H1 (cell line): ENCODE measurements around the gene TFB1M. TPM values are rescaled to one million over a fixed set of nuclear protein-coding genes. Genes with fewer than 3 reads are reported as not detected.

Experiments
- CTCF ChIA-PET: fragments of 300-600 bp; sonication (Branson Sonifier 250); formaldehyde crosslinking; loops from one replicate; lab custom pipeline; 2021; ENCODE audit not compliant: partially characterized antibody; lab: Charles Lee
- POLR2A ChIA-PET: fragments of 300-600 bp; sonication (Branson Sonifier 250); formaldehyde crosslinking; loops from one replicate; lab custom pipeline; 2021; ENCODE audit warnings: inconsistent platforms; ENCODE audit not compliant: partially characterized antibody; lab: Charles Lee
- DNase-seq, 2 experiments: peaks; one replicate each; pipeline versions ENCODE4 v3.0.0 to v3.0.0-alpha.2; 2010 to 2022; ENCODE audit warnings: low spot score in 2 of 2, low read depth in 1 of 2, mixed read lengths in 1 of 2
- FAIRE-seq: peaks from 2 replicates; lab custom pipeline; 2011; peaks lifted over from hg19 to GRCh38; lab: Jason Lieb, UNC
- H2AFZ ChIP-seq: 2 replicates; pipeline ENCODE4 v1.8.1; 2012; ENCODE audit warnings: low read length, inconsistent platforms
- H2AK5ac ChIP-seq: 2 replicates; pipeline ENCODE4 v1.6.1; 2013; ENCODE audit warnings: low read depth, low read length
- H2BK120ac ChIP-seq: replicated peaks from 2 replicates; pipeline ENCODE3; 2013; ENCODE audit warnings: low read depth, low read length, inconsistent platforms
- H2BK12ac ChIP-seq: 2 replicates; pipeline ENCODE4 v1.6.1; 2013; ENCODE audit warnings: low read depth, low read length
- H2BK15ac ChIP-seq: 2 replicates; pipeline ENCODE4 v1.6.1; 2013; ENCODE audit warnings: low read length
- H2BK20ac ChIP-seq: 2 replicates; pipeline ENCODE4 v1.6.1; 2013; ENCODE audit warnings: low read length
- H2BK5ac ChIP-seq: 2 replicates; pipeline ENCODE4 v1.6.1; 2013; ENCODE audit warnings: low read depth, low read length
- H3K14ac ChIP-seq: 2 replicates; pipeline ENCODE4 v1.6.1; 2013; ENCODE audit warnings: inconsistent platforms; ENCODE audit not compliant: insufficient read length
- H3K18ac ChIP-seq: 2 replicates; pipeline ENCODE4 v1.6.1; 2013; ENCODE audit warnings: low read length; ENCODE audit errors: extremely low read depth
- H3K23ac ChIP-seq: 2 replicates; pipeline ENCODE4 v1.6.1; 2013; ENCODE audit warnings: inconsistent platforms; ENCODE audit not compliant: insufficient read length
- H3K23me2 ChIP-seq: 2 replicates; pipeline ENCODE4 v1.6.1; 2013; ENCODE audit warnings: low read depth, low read length
- H3K27ac ChIP-seq: 2 replicates; pipeline ENCODE4 v1.6.1; 2011; ENCODE audit warnings: low read depth, low read length, inconsistent platforms
- H3K27me3 ChIP-seq, 4 experiments: replicated peaks in 1 of 4; 1 replicate in 1 of 4; 2 replicates in 3 of 4; pipeline versions ENCODE4 v1.6.1 to v1.8.1; 2011 to 2013; ENCODE audit warnings: low read length in 3 of 4, mild to moderate bottlenecking in 3 of 4, inconsistent platforms in 2 of 4, mixed read lengths in 2 of 4, moderate library complexity in 1 of 4; ENCODE audit not compliant: control insufficient read depth in 3 of 4, insufficient read depth in 3 of 4; ENCODE audit errors: extremely low read depth in 1 of 4
- H3K36me3 ChIP-seq, 4 experiments: 2 replicates each; pipeline versions ENCODE4 v1.6.1 to v1.8.1; 2011 to 2013; ENCODE audit warnings: mild to moderate bottlenecking in 4 of 4, low read length in 3 of 4, moderate library complexity in 2 of 4, control low read depth in 1 of 4, inconsistent platforms in 1 of 4; ENCODE audit not compliant: insufficient read depth in 4 of 4, control insufficient read depth in 2 of 4
- H3K4ac ChIP-seq: replicated peaks from 2 replicates; pipeline ENCODE3; 2013; ENCODE audit warnings: low read length, low read depth, mixed read lengths, inconsistent platforms; ENCODE audit not compliant: insufficient read length
- H3K4me1 ChIP-seq, 4 experiments: replicated peaks in 1 of 4; 1 replicate in 1 of 4; 2 replicates in 3 of 4; pipeline versions ENCODE4 v1.6.1 to v1.8.1; 2011 to 2013; ENCODE audit warnings: low read length in 3 of 4, inconsistent platforms in 2 of 4, mixed read lengths in 1 of 4; ENCODE audit not compliant: insufficient read depth in 4 of 4, control insufficient read depth in 3 of 4
- H3K4me2 ChIP-seq, 2 experiments: 2 replicates each; pipeline versions ENCODE4 v1.6.1 to v1.8.1; 2011 to 2013; ENCODE audit warnings: low read depth in 2 of 2, low read length in 2 of 2, control low read depth in 1 of 2, inconsistent platforms in 1 of 2, mild to moderate bottlenecking in 1 of 2; ENCODE audit not compliant: insufficient read depth in 1 of 2
- H3K4me3 ChIP-seq, 4 experiments: fragments of 200-600, 300-600 bp in 1 of 4; sonication (generic), shearing (Covaris generic), sonication (Bioruptor Twin) in 1 of 4; 2 replicates each; pipeline versions ENCODE4 v1.5.1 to v1.8.1; 2011 to 2016; ENCODE audit warnings: low read length in 4 of 4, low read depth in 3 of 4, control low read depth in 2 of 4, inconsistent platforms in 2 of 4, mild to moderate bottlenecking in 2 of 4, mixed read lengths in 1 of 4, moderate library complexity in 1 of 4; ENCODE audit not compliant: insufficient read depth in 2 of 4; ENCODE audit errors: extremely low read depth in 1 of 4
- H3K56ac ChIP-seq: replicated peaks from 2 replicates; pipeline ENCODE3; 2013; ENCODE audit warnings: low read depth, mild to moderate bottlenecking, mixed read lengths, low read length, inconsistent platforms; ENCODE audit not compliant: insufficient read length
- H3K79me1 ChIP-seq: 2 replicates; pipeline ENCODE4 v1.6.1; 2013; ENCODE audit warnings: low read depth, low read length, control low read depth
- H3K79me2 ChIP-seq, 2 experiments: 2 replicates each; pipeline versions ENCODE4 v1.6.1 to v1.8.1; 2012 to 2013; ENCODE audit warnings: low read length in 2 of 2, mild to moderate bottlenecking in 2 of 2, inconsistent platforms in 1 of 2; ENCODE audit not compliant: insufficient read depth in 2 of 2, control insufficient read depth in 1 of 2
- H3K9ac ChIP-seq, 4 experiments: replicated peaks in 1 of 4; 1 replicate in 1 of 4; 2 replicates in 3 of 4; pipeline versions ENCODE4 v1.6.1 to v1.8.1; 2011 to 2013; ENCODE audit warnings: low read depth in 3 of 4, low read length in 3 of 4, control low read depth in 2 of 4, mild to moderate bottlenecking in 2 of 4, moderate library complexity in 2 of 4, inconsistent platforms in 1 of 4; ENCODE audit errors: extremely low read depth in 1 of 4
- H3K9me3 ChIP-seq, 2 experiments: 2 replicates each; pipeline versions ENCODE4 v1.6.1 to v1.8.1; 2012 to 2013; ENCODE audit warnings: mild to moderate bottlenecking in 2 of 2, moderate library complexity in 2 of 2, control low read depth in 1 of 2, inconsistent platforms in 1 of 2, low read depth in 1 of 2, low read length in 1 of 2, mixed read lengths in 1 of 2; ENCODE audit not compliant: insufficient read depth in 2 of 2
- H4K20me1 ChIP-seq, 2 experiments: replicated peaks in 1 of 2; 2 replicates each; pipeline versions ENCODE3 to v1.8.1; 2011 to 2013; ENCODE audit warnings: inconsistent platforms in 2 of 2, low read length in 2 of 2, mild to moderate bottlenecking in 1 of 2; ENCODE audit not compliant: insufficient read depth in 2 of 2, control insufficient read depth in 1 of 2
- H4K5ac ChIP-seq: 2 replicates; pipeline ENCODE4 v1.6.1; 2013; ENCODE audit warnings: low read length, low read depth, mixed read lengths, inconsistent platforms; ENCODE audit not compliant: insufficient read length
- H4K8ac ChIP-seq: 2 replicates; pipeline ENCODE4 v1.8.0; 2013; ENCODE audit warnings: mild to moderate bottlenecking, moderate library complexity, low read length, inconsistent platforms; ENCODE audit not compliant: insufficient read depth; ENCODE audit errors: extremely low read depth
- H4K91ac ChIP-seq: replicated peaks from 2 replicates; pipeline ENCODE3; 2013; ENCODE audit warnings: low read length, mixed read lengths, inconsistent platforms; ENCODE audit not compliant: insufficient read length
- BACH1 ChIP-seq: IDR thresholded peaks from 2 replicates; pipeline ENCODE4 v1.6.1; 2012; ENCODE audit warnings: low read length, improper control_type of control experiment
- CEBPB ChIP-seq: IDR thresholded peaks from 2 replicates; pipeline ENCODE4 v1.6.1; 2012; ENCODE audit warnings: low read depth, low read length
- FOSL1 ChIP-seq: IDR thresholded peaks from 2 replicates; pipeline ENCODE4 v1.6.1; 2011; ENCODE audit warnings: mild to moderate bottlenecking, low read depth, low read length, moderate library complexity; ENCODE audit not compliant: insufficient read depth
- POLR2A ChIP-seq, 2 experiments: IDR thresholded peaks; 1 replicate in 1 of 2; 2 replicates in 1 of 2; pipeline ENCODE4 v1.6.1; 2011; ENCODE audit warnings: low read depth in 2 of 2, low read length in 2 of 2, mild to moderate bottlenecking in 2 of 2; ENCODE audit errors: control extremely low read depth in 1 of 2
- RAD21 ChIP-seq, 2 experiments: IDR thresholded peaks in 1 of 2; conservative IDR thresholded peaks in 1 of 2; 2 replicates each; pipeline ENCODE4 v1.6.1; 2011; ENCODE audit warnings: low read depth in 2 of 2, low read length in 2 of 2, improper control_type of control experiment in 1 of 2, inconsistent platforms in 1 of 2, mild to moderate bottlenecking in 1 of 2, moderate library complexity in 1 of 2
- RNF2 ChIP-seq: fragments of 200-900, 300-1000 bp; sonication (generic); IDR thresholded peaks from 2 replicates; pipeline ENCODE4 v1.7.1; 2016; ENCODE audit warnings: borderline replicate concordance, low read depth, mild to moderate bottlenecking, antibody characterized with exemption, low read length; ENCODE audit not compliant: poor library complexity, severe bottlenecking; ENCODE audit errors: missing control alignments
- RXRA ChIP-seq: IDR thresholded peaks from 2 replicates; pipeline ENCODE4 v1.6.1; 2011; ENCODE audit warnings: low read depth, mild to moderate bottlenecking, low read length, moderate library complexity; ENCODE audit not compliant: insufficient read depth
- SIX5 ChIP-seq: IDR thresholded peaks from 2 replicates; pipeline ENCODE4 v1.6.1; 2011; ENCODE audit warnings: mild to moderate bottlenecking, low read depth, low read length
- SP4 ChIP-seq: IDR thresholded peaks from 2 replicates; pipeline ENCODE4 v1.6.1; 2012; ENCODE audit warnings: low read length, inconsistent platforms
- SRF ChIP-seq: IDR thresholded peaks from 2 replicates; pipeline ENCODE4 v1.6.1; 2011; ENCODE audit warnings: mild to moderate bottlenecking, low read depth, low read length, moderate library complexity
- SUZ12 ChIP-seq: fragments of 200-600 bp; sonication (generic); IDR thresholded peaks from 2 replicates; pipeline ENCODE4 v1.6.1; 2012; ENCODE audit warnings: mild to moderate bottlenecking, inconsistent platforms, low read length, moderate library complexity, mixed read lengths
- WGBS, 2 experiments: shearing (Covaris generic) in 1 of 2; methylation state at CpG; one replicate each; pipeline versions ENCODE4 v1.1.6 to v1.1.7; 2013 to 2015; ENCODE audit warnings: low lambda C conversion rate in 2 of 2, mixed read lengths in 2 of 2, inconsistent platforms in 1 of 2, low coverage in 1 of 2, missing lambda C conversion rate in 1 of 2; ENCODE audit not compliant: insufficient replicate concordance in 2 of 2, insufficient coverage in 1 of 2, insufficient read length in 1 of 2; ENCODE audit errors: extremely low coverage in 1 of 2, missing lambda C conversion rate in 1 of 2; 5-methylcytosine and 5-hydroxymethylcytosine counted together
- polyA plus RNA-seq, 7 experiments: library from polyadenylated mRNA; depleted of rRNA in 3 of 7; stranded (reverse) in 5 of 7; unstranded in 2 of 7; fragments of >200 nt in 5 of 7; fragments of 200-250 nt in 2 of 7; gene quantifications; 1 replicate in 5 of 7; 2 replicates in 1 of 7; 4 replicates in 1 of 7; pipeline versions ENCODE4 v1.2.1 to v1.2.3, GENCODE V29; 2011 to 2013; ENCODE audit warnings: missing spikeins in 2 of 7, mixed read lengths in 2 of 7
- total RNA-seq: library from RNA; stranded (reverse); fragmentation: NEBNext Ultra II Directional; extraction: Animal tissue kit (Norgen Biotek cat#: 25700); gene quantifications from 2 replicates; pipeline ENCODE4 v1.2.1, GENCODE V29; 2021
- TF ChIP-seq, protein P1 (sequence below): IDR thresholded peaks from 2 replicates; pipeline ENCODE4 v1.6.1; 2012; ENCODE audit warnings: low read length, inconsistent platforms
- TF ChIP-seq, protein P2 (sequence below): IDR thresholded peaks from 2 replicates; pipeline ENCODE4 v1.6.1; 2011; ENCODE audit warnings: low read length, improper control_type of control experiment

TFB1M gene
- total and polyA plus RNA-seq, 2 of the 8 experiments (the other 6 are each of a cell fraction or from before 2014, with no cell fraction given) = 28.2 to 49.4 TPM

DNA sequence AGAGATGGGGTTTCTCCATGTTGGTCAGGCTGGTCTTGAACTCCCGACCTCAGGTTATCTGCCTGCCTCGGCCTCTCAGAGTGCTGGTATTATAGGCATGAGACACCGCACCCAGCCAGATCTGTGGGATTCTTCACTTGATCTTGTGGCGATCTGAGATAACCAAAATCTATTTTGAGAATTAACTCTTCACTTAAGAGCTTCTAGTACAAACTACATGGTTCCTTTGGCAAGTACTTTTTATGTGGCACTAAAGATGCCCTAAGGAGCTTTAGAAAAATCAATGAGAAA, 37.8 kb upstream of the TFB1M start:
- no peaks in the 10 kb centered on the region for H3K79me1 ChIP-seq
- H3K9ac ChIP-seq = no peak overlapping the region
- no peaks in the 10 kb centered on the region for H3K4me1 ChIP-seq
- H3K4ac ChIP-seq = no peak overlapping the region
- CTCF ChIA-PET = no interaction called here
- H2BK120ac ChIP-seq = no peak overlapping the region
- no peak overlapping the region for H4K8ac ChIP-seq
- H3K27me3 ChIP-seq = no peaks in the 10 kb centered on the region
- H3K56ac ChIP-seq = no peak overlapping the region
- H4K91ac ChIP-seq = no peak overlapping the region
- DNase-seq = no peak
- no peak overlapping the region for H3K27ac ChIP-seq
- no peaks in the 10 kb centered on the region for H3K9me3 ChIP-seq
- H2BK5ac ChIP-seq = no peak overlapping the region
- H3K23ac ChIP-seq = no peak overlapping the region
- H2BK12ac ChIP-seq = no peak overlapping the region
- H2AK5ac ChIP-seq = no peak overlapping the region
- no peaks in the 10 kb centered on the region for H3K23me2 ChIP-seq
- no peak overlapping the region for H2BK15ac ChIP-seq
- no peaks in the 10 kb centered on the region for H3K79me2 ChIP-seq
- POLR2A ChIA-PET = no interaction called here
- no peak overlapping the region for H3K14ac ChIP-seq
- H3K4me3 ChIP-seq = no peak overlapping the region
- 87% methylated on average over 4 of the region's 4 CpGs; no CpG with 5 or more reads in 1 of the 2 experiments for WGBS, 2 experiments
- FAIRE-seq = no peak
- H4K5ac ChIP-seq = no peak overlapping the region
- H4K20me1 ChIP-seq = no peaks in the 10 kb centered on the region
- no peaks in the 10 kb centered on the region for H3K36me3 ChIP-seq
- no peak overlapping the region for H3K18ac ChIP-seq
- H2BK20ac ChIP-seq = no peak overlapping the region
- H3K4me2 ChIP-seq = no peak overlapping the region
- H2AFZ ChIP-seq = no peak overlapping the region
- TF ChIP-seq SRF (no peak), SP4 (no peak), SUZ12 (no peak), SIX5 (no peak), FOSL1 (no peak), CEBPB (no peak), RNF2 (no peak), BACH1 (no peak), POLR2A (IDR thresholded peaks at IDR 0.05; ENCODE audit: control extremely low read depth in 1 of 2, low read depth in 2 of 2, low read length in 2 of 2) (no peak), RAD21 (IDR thresholded peaks at IDR 0.05 in 1 of 2, conservative IDR thresholded peaks at IDR 0.05 in 1 of 2; ENCODE audit: low read depth in 2 of 2, low read length in 2 of 2) (no peak), RXRA (no peak)
- TF ChIP-seq, protein P1, sequence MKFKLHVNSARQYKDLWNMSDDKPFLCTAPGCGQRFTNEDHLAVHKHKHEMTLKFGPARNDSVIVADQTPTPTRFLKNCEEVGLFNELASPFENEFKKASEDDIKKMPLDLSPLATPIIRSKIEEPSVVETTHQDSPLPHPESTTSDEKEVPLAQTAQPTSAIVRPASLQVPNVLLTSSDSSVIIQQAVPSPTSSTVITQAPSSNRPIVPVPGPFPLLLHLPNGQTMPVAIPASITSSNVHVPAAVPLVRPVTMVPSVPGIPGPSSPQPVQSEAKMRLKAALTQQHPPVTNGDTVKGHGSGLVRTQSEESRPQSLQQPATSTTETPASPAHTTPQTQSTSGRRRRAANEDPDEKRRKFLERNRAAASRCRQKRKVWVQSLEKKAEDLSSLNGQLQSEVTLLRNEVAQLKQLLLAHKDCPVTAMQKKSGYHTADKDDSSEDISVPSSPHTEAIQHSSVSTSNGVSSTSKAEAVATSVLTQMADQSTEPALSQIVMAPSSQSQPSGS = no peak
- TF ChIP-seq, protein P2, sequence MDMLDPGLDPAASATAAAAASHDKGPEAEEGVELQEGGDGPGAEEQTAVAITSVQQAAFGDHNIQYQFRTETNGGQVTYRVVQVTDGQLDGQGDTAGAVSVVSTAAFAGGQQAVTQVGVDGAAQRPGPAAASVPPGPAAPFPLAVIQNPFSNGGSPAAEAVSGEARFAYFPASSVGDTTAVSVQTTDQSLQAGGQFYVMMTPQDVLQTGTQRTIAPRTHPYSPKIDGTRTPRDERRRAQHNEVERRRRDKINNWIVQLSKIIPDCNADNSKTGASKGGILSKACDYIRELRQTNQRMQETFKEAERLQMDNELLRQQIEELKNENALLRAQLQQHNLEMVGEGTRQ = no peak
